Osteocyte (in vitro differentiated cells): Measurements from ENCODE around the gene ZNF208. TPM values are rescaled to one million over a fixed set of nuclear protein-coding genes. Genes with fewer than 3 reads are reported as not detected.
A peak's percentile ranks its signal among the peaks of the same experiment; 100 is the strongest.

Experiments
- DNase-seq: peaks from one replicate; pipeline ENCODE4 v3.0.0; 2021; ENCODE audit warnings: mixed read lengths; ENCODE audit not compliant: unreplicated experiment; ENCODE audit errors: extremely low spot score
- H3K27ac Mint-ChIP-seq: one replicate; pipeline ENCODE4 v1.8.0; 2021; ENCODE audit warnings: mild to moderate bottlenecking, mixed read lengths; ENCODE audit not compliant: unreplicated experiment
- H3K27me3 Mint-ChIP-seq: one replicate; pipeline ENCODE4 v1.8.0; 2021; ENCODE audit warnings: mixed read lengths; ENCODE audit not compliant: unreplicated experiment
- H3K36me3 Mint-ChIP-seq: one replicate; pipeline ENCODE4 v1.8.0; 2021; ENCODE audit warnings: mixed read lengths; ENCODE audit not compliant: unreplicated experiment
- H3K4me1 Mint-ChIP-seq: one replicate; pipeline ENCODE4 v1.8.0; 2021; ENCODE audit warnings: mixed read lengths; ENCODE audit not compliant: unreplicated experiment
- H3K4me3 Mint-ChIP-seq: one replicate; pipeline ENCODE4 v1.8.0; 2021; ENCODE audit warnings: mild to moderate bottlenecking, moderate library complexity, mixed read lengths; ENCODE audit not compliant: unreplicated experiment
- H3K9me3 Mint-ChIP-seq: one replicate; pipeline ENCODE4 v1.8.0; 2021; ENCODE audit warnings: mixed read lengths; ENCODE audit not compliant: unreplicated experiment
- total RNA-seq: library from RNA; stranded (reverse); gene quantifications from 2 replicates; pipeline ENCODE4 v1.2.1, GENCODE V29; 2021
- TF ChIP-seq, protein P1 (sequence below): fragments of 200-600 bp; sonication (generic); IDR thresholded peaks from 2 replicates; pipeline ENCODE4 v1.5.0; 2021; ENCODE audit warnings: antibody characterized with exemption, mild to moderate bottlenecking, moderate library complexity

Gene ZNF208
- total RNA-seq, 1 donor from 2014 or later = not detected

DNA sequence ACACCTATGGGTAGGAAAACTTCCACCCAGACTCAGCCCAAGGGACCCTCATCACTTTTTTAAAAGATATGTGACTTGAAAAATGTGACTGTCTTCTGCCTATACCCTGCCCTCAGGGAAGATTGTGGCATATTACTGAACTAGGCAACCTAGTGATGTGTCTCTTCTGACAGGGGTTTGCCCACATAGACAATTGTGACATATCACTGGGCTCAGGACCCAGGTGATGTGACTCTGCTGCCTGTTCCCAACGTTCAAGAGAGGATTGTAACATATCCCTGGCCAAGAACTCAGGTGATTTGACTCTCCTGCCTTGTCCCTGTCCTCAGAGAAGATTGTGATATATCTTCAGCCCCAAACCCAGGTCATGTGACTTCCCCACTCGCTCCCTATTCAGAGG, 88.5 kb downstream of the ZNF208 start:
- H3K9me3 Mint-ChIP-seq = peaks cover 57% of the 10 kb centered on the region
- DNase-seq = peak; percentile 32
- H3K36me3 Mint-ChIP-seq = no peaks in the 10 kb centered on the region
- H3K27ac Mint-ChIP-seq = no peak overlapping the region
- no peaks in the 10 kb centered on the region for H3K4me1 Mint-ChIP-seq
- H3K27me3 Mint-ChIP-seq = no peaks in the 10 kb centered on the region
- TF ChIP-seq, protein P1, sequence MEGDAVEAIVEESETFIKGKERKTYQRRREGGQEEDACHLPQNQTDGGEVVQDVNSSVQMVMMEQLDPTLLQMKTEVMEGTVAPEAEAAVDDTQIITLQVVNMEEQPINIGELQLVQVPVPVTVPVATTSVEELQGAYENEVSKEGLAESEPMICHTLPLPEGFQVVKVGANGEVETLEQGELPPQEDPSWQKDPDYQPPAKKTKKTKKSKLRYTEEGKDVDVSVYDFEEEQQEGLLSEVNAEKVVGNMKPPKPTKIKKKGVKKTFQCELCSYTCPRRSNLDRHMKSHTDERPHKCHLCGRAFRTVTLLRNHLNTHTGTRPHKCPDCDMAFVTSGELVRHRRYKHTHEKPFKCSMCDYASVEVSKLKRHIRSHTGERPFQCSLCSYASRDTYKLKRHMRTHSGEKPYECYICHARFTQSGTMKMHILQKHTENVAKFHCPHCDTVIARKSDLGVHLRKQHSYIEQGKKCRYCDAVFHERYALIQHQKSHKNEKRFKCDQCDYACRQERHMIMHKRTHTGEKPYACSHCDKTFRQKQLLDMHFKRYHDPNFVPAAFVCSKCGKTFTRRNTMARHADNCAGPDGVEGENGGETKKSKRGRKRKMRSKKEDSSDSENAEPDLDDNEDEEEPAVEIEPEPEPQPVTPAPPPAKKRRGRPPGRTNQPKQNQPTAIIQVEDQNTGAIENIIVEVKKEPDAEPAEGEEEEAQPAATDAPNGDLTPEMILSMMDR = no peak
- no peak overlapping the region for H3K4me3 Mint-ChIP-seq

DNA sequence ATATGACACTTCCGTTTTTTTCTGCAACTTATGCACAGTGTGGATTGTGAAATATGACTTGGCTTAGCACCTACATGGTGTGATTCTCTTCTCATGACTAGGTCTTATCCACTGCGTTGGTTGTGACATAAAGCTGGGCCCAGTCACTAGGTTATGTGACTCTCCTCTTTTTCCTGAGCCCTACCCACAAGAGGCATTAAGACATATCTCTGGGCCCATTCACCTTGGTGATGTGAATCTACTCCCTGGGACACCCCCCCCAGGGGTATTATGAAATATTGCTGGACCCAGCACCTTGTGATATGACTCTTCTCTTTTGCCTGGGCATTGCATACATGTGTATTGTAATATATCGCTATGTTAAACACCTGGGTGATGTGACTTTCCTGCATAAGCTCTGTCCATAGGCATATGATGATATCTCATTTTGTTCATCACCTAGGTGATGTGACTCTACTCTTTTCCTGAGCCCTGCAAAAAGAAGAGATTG, 89.0 kb downstream of the ZNF208 start:
- Mint-ChIP-seq H3K27me3 (no peaks in the 10 kb centered on the region), H3K4me1 (no peaks in the 10 kb centered on the region), H3K27ac (no peak overlapping the region), H3K9me3 (peaks cover 63% of the 10 kb centered on the region), H3K36me3 (no peaks in the 10 kb centered on the region), H3K4me3 (no peak overlapping the region)
- TF ChIP-seq, protein P1 = no peak
- DNase-seq = peak; percentile 25

DNA sequence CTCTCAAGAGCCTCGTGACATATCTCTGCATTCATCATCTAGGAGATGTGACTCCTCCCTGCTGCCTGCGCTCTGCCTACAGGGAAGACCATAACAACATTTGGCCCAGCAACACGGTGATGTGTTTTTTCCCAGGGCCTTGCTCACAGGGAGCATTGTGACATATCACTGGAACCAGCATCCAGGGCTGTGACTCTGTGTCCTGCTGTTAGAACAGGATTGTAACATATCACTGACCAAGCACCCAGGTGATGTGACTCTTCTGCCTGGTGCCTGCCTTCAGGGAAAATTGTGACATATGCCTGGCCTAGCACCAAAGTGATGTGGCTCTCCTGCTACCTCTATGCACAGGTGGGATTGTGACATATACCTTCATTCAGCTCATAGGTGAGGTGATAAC, 95.3 kb downstream of the ZNF208 start:
- TF ChIP-seq, protein P1 = no peak
- Mint-ChIP-seq H3K27me3 (no peaks in the 10 kb centered on the region), H3K27ac (no peak overlapping the region), H3K4me3 (no peak overlapping the region), H3K9me3 (peaks cover 67% of the 10 kb centered on the region), H3K4me1 (no peaks in the 10 kb centered on the region), H3K36me3 (no peaks in the 10 kb centered on the region)
- DNase-seq = no peak

DNA sequence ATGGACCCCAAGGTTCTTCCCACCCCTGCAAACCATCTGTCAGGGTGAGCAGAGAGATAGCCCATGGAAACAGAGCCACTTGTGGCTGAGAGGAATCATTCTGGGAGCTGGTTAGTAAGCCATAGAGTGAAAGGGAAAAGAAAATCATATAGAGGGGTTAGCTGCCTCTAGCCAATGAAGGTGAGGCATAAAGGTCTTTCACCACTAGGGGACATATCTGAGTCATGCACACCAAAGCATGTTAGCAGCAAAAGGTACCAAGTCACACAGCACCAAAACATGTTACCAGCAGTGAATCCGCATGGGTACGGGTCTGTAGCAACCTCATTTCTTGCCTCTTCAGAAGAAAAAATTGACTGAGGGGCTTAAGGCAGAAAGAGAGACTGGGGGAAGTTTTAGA, 98.1 kb downstream of the ZNF208 start:
- H3K27me3 Mint-ChIP-seq = no peaks in the 10 kb centered on the region
- TF ChIP-seq, protein P1 = no peak
- H3K4me3 Mint-ChIP-seq = no peak overlapping the region
- H3K36me3 Mint-ChIP-seq = no peaks in the 10 kb centered on the region
- H3K27ac Mint-ChIP-seq = no peak overlapping the region
- no peaks in the 10 kb centered on the region for H3K4me1 Mint-ChIP-seq
- peaks cover 61% of the 10 kb centered on the region for H3K9me3 Mint-ChIP-seq
- no peak for DNase-seq

DNA sequence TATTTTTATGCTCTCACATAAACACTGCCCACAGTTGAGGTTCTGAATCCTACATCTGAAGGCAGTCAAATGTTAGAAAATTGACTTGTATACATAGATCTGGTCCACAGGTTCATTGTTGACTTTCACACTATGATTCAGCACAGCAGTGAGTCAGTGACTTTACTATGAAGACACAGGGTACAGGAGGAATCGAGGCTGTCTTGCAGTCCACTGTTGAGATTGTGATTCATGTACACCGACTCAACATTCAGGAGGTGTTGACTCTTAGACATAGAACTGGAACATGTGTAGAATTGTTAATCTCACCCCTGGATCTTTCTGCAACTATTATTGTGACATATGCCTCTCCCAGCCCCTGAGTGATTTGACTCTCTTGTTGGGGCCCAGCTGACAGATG, 100.4 kb downstream of the ZNF208 start:
- no peaks in the 10 kb centered on the region for H3K4me1 Mint-ChIP-seq
- no peaks in the 10 kb centered on the region for H3K36me3 Mint-ChIP-seq
- no peak for DNase-seq
- no peaks in the 10 kb centered on the region for H3K27me3 Mint-ChIP-seq
- TF ChIP-seq, protein P1 = no peak
- no peak overlapping the region for H3K4me3 Mint-ChIP-seq
- H3K9me3 Mint-ChIP-seq = peaks cover 68% of the 10 kb centered on the region
- no peak overlapping the region for H3K27ac Mint-ChIP-seq
